Ovary (tissue), 3 donors: ENCODE data around the gene LRRC14B.

ENCODE experiments used
- POLR2A ChIP-seq: fragments of 450-650 bp; IDR thresholded peaks from one replicate; pipeline ENCODE4 v1.6.1; 2017; ENCODE audit warnings: antibody characterized with exemption, mild to moderate bottlenecking, moderate library complexity
- TF ChIP-seq, protein P1 (sequence below), 3 donors: fragments of 450-650 bp in 2 of 3; fragments of 200-600 bp in 1 of 3; IDR thresholded peaks; one replicate each; pipeline versions ENCODE4 v1.5.1 to v1.8.0; 2016 to 2022; ENCODE audit warnings: antibody characterized with exemption in 3 of 3, mild to moderate bottlenecking in 1 of 3
- donor health status: DM: no; HTN: no; CAD: no.

DNA sequence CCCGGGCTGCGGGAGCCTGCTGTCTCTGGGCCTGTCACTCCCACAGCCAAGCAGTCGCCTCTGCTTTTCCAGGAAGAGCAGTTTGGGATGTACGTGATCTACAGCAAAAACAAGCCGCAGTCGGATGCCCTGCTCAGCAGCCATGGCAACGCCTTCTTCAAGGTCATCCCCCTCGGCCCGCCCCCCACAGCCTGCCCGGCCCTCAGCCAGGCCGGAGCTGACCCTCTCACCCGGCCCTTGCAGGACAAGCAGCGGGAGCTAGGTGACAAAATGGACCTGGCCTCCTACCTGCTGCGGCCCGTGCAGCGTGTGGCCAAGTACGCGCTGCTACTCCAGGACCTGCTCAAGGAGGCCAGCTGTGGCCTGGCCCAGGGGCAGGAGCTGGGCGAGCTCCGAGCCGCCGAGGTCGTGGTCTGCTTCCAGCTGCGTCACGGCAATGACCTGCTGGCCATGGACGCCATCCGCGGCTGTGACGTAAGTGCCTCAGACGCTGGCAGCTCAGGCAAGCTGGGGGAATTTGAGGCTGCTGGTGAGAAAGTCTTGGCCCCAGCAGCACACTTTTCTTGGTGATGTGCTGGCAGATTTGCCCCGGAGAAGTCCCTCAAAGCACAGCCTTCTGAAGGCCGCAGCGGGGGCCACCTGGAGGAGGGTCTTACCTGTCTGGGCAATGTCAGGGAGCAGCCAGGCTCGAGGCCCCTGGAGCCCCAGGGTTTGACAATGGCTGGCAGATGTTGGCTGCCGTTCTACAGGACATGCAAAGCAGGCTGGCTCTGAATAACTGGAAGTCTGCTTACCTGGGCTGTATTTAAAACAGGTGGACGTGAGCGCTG, 20.1 kb upstream of the LRRC14B start:
- TF ChIP-seq POLR2A = no peak
- TF ChIP-seq, protein P1, sequence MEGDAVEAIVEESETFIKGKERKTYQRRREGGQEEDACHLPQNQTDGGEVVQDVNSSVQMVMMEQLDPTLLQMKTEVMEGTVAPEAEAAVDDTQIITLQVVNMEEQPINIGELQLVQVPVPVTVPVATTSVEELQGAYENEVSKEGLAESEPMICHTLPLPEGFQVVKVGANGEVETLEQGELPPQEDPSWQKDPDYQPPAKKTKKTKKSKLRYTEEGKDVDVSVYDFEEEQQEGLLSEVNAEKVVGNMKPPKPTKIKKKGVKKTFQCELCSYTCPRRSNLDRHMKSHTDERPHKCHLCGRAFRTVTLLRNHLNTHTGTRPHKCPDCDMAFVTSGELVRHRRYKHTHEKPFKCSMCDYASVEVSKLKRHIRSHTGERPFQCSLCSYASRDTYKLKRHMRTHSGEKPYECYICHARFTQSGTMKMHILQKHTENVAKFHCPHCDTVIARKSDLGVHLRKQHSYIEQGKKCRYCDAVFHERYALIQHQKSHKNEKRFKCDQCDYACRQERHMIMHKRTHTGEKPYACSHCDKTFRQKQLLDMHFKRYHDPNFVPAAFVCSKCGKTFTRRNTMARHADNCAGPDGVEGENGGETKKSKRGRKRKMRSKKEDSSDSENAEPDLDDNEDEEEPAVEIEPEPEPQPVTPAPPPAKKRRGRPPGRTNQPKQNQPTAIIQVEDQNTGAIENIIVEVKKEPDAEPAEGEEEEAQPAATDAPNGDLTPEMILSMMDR (IDR thresholded peaks at IDR 0.05) = no peak
